GM12878 (cell line): ENCODE data around the gene RASGRF1. TPM values are rescaled to one million over a fixed set of nuclear protein-coding genes. Genes with fewer than 3 reads are reported as not detected.

Experiments
- ATAC-seq: fragments of 200-7000 bp; cut with Tn5 transposase; 3 replicates; pipeline ENCODE4 v1.9.1; 2020; ENCODE audit warnings: mild to moderate bottlenecking, moderate library complexity
- BruUV-seq: library from RNA; stranded (reverse); fragments of 400-500 nt; replicated peaks from 2 replicates; lab custom pipeline; 2021; lab: Mats Ljungman, UMichigan
- CTCF ChIA-PET: fragments of 300-600 bp; sonication (Branson Sonifier 250); formaldehyde crosslinking; extraction: SDS; loops from one replicate; lab custom pipeline; 2021; ENCODE audit warnings: inconsistent platforms; lab: Yijun Ruan, JAX
- POLR2A ChIA-PET: fragments of 350-600 bp; formaldehyde crosslinking; extraction: SDS; loops from one replicate; lab custom pipeline; 2021; ENCODE audit warnings: inconsistent platforms; lab: Charles Lee
- RAD21 ChIA-PET: fragments of 300-600 bp; sonication (Branson Sonifier 250); formaldehyde crosslinking; loops from one replicate; lab custom pipeline; 2023; ENCODE audit warnings: antibody characterized with exemption; ENCODE audit not compliant: unreplicated experiment; lab: Charles Lee
- SMC1A ChIA-PET: fragments of 300-600 bp; sonication (Branson Sonifier 250); formaldehyde crosslinking; loops from one replicate; lab custom pipeline; 2023; ENCODE audit not compliant: unreplicated experiment, uncharacterized antibody; lab: Charles Lee
- DNase-seq: peaks from one replicate; pipeline ENCODE4 v3.0.0-alpha.2; 2011; ENCODE audit warnings: low read depth, low spot score
- FAIRE-seq: peaks from 3 replicates; lab custom pipeline; 2011; peaks lifted over from hg19 to GRCh38; lab: Jason Lieb, UNC
- H2AFZ ChIP-seq: 2 replicates; pipeline ENCODE4 v1.6.0; 2011; ENCODE audit warnings: low read depth, low read length, control low read depth; ENCODE audit not compliant: control insufficient read depth
- H3K27ac ChIP-seq: 2 replicates; pipeline ENCODE4 v1.5.1; 2011; ENCODE audit warnings: control low read depth; ENCODE audit not compliant: control insufficient read depth, insufficient read depth
- H3K27me3 ChIP-seq, 2 experiments: replicated peaks in 1 of 2; 2 replicates each; pipeline versions ENCODE4 v1.6.0 to v1.6.1; 2011; ENCODE audit warnings: low read length in 1 of 2; ENCODE audit not compliant: control insufficient read depth in 2 of 2, insufficient read depth in 2 of 2
- H3K36me3 ChIP-seq, 2 experiments: 2 replicates each; pipeline ENCODE4 v1.5.1; 2011; ENCODE audit warnings: low read length in 1 of 2; ENCODE audit not compliant: control insufficient read depth in 2 of 2, insufficient read depth in 2 of 2
- H3K4me1 ChIP-seq: 2 replicates; pipeline ENCODE4 v1.6.1; 2011; ENCODE audit warnings: mild to moderate bottlenecking, low read length, moderate library complexity, mixed read lengths; ENCODE audit not compliant: control insufficient read depth, insufficient read depth
- H3K4me2 ChIP-seq: 2 replicates; pipeline ENCODE4 v1.6.0; 2011; ENCODE audit warnings: control low read depth; ENCODE audit not compliant: control insufficient read depth, insufficient read depth
- H3K4me3 ChIP-seq: fragments of 200-600 bp; sonication (generic); 2 replicates; pipeline ENCODE4 v1.5.1; 2016
- H3K79me2 ChIP-seq: 2 replicates; pipeline ENCODE4 v1.6.0; 2011; ENCODE audit warnings: low read length; ENCODE audit not compliant: control insufficient read depth, insufficient read depth
- H3K9ac ChIP-seq: 2 replicates; pipeline ENCODE4 v1.8.0; 2011; ENCODE audit warnings: low read length, control low read depth, mixed read lengths; ENCODE audit not compliant: control insufficient read depth, insufficient read depth
- H3K9me3 ChIP-seq: replicated peaks from 3 replicates; pipeline ENCODE4 v1.5.1; 2011; ENCODE audit warnings: mild to moderate bottlenecking, low read length; ENCODE audit not compliant: control insufficient read depth, insufficient read depth
- H4K20me1 ChIP-seq: 2 replicates; pipeline ENCODE4 v1.6.0; 2011; ENCODE audit not compliant: control insufficient read depth, insufficient read depth
- BCLAF1 ChIP-seq: fragments of 450-650 bp; IDR thresholded peaks from 2 replicates; pipeline ENCODE4 v1.6.1; 2017; ENCODE audit warnings: antibody characterized with exemption, mild to moderate bottlenecking, moderate library complexity
- DPF2 ChIP-seq: fragments of 450-650 bp; IDR thresholded peaks from 2 replicates; pipeline ENCODE4 v1.6.1; 2017; ENCODE audit warnings: mild to moderate bottlenecking
- LARP7 ChIP-seq: fragments of 450-650 bp; IDR thresholded peaks from 2 replicates; pipeline ENCODE4 v1.6.1; 2017; ENCODE audit warnings: mild to moderate bottlenecking
- NFIC ChIP-seq: IDR thresholded peaks from 2 replicates; pipeline ENCODE4 v1.6.1; 2012; ENCODE audit warnings: low read depth, mild to moderate bottlenecking, inconsistent platforms, low read length, moderate library complexity
- NFXL1 ChIP-seq: fragments of 450-650 bp; IDR thresholded peaks from 2 replicates; pipeline ENCODE4 v1.6.1; 2017; ENCODE audit warnings: antibody characterized with exemption, mild to moderate bottlenecking, borderline replicate concordance
- NKRF ChIP-seq: fragments of 450-650 bp; conservative IDR thresholded peaks from 2 replicates; pipeline ENCODE4 v1.6.1; 2017; ENCODE audit warnings: mild to moderate bottlenecking, moderate library complexity
- RELB ChIP-seq: fragments of 450-650 bp; IDR thresholded peaks from 2 replicates; pipeline ENCODE4 v1.6.1; 2017; ENCODE audit warnings: low read depth, mild to moderate bottlenecking, moderate library complexity
- SIN3A ChIP-seq: IDR thresholded peaks from 2 replicates; pipeline ENCODE4 v1.6.1; 2012; ENCODE audit warnings: low read depth, low read length, improper control_type of control experiment
- STAT1 ChIP-seq: fragments of 450-650 bp; conservative IDR thresholded peaks from 2 replicates; pipeline ENCODE4 v1.6.1; 2014; ENCODE audit warnings: antibody characterized with exemption, mild to moderate bottlenecking
- ZNF687 ChIP-seq: fragments of 450-650 bp; IDR thresholded peaks from 2 replicates; pipeline ENCODE4 v1.6.1; 2017; ENCODE audit warnings: mild to moderate bottlenecking, moderate library complexity
- WGBS: methylation state at CpG from one replicate; pipeline ENCODE4 v1.1.6; 2016; ENCODE audit warnings: low lambda C conversion rate; ENCODE audit not compliant: insufficient replicate concordance, insufficient coverage; ENCODE audit errors: missing lambda C conversion rate; 5-methylcytosine and 5-hydroxymethylcytosine counted together
- in situ Hi-C: fragments of 300-500 bp; cut with MboI; formaldehyde crosslinking; loops from 9 replicates; pipeline ENCODE4 v1.14.3; 2018; ENCODE audit warnings: mixed read lengths
- intact Hi-C: fragments of 100-400 bp; cut with micrococcal nuclease; formaldehyde crosslinking; loops from one replicate; pipeline ENCODE4 v1.14.2; 2022; ENCODE audit not compliant: unreplicated experiment
- polyA plus RNA-seq, 11 experiments: library from polyadenylated mRNA; depleted of rRNA in 4 of 11; unstranded in 6 of 11; stranded (reverse) in 5 of 11; fragments of >200 nt; fragmentation: Nextera tagmentation in 4 of 11; fragmentation: Illumina TruSeq in 1 of 11; extraction: Ambion mirVana in 4 of 11; extraction: Trizol in 1 of 11; gene quantifications; 1 replicate in 1 of 11; 2 replicates in 10 of 11; pipeline versions ENCODE4 v1.2.1 to v1.2.3, GENCODE V29; 2011 to 2016; ENCODE audit warnings: inconsistent platforms in 2 of 11, missing spikeins in 2 of 11, low read depth in 1 of 11
- total RNA-seq, 4 experiments: library from RNA; depleted of rRNA in 3 of 4; stranded (reverse); fragments of >200 nt in 3 of 4; fragmentation: Illumina TruSeq in 1 of 4; extraction: Trizol in 1 of 4; gene quantifications; 2 replicates each; pipeline versions ENCODE4 v1.2.1 to v1.2.3, GENCODE V29; 2013 to 2021

RASGRF1 gene
- total and polyA plus RNA-seq, 10 of the 15 experiments (the other 5 are each of a cell fraction or from before 2014, with no cell fraction given): 0.20 to 1.9 (median 0.86) TPM

- DNase-seq: no peak
- WGBS: 73% methylated on average over 7 of the region's 7 CpGs
- no peaks in the 10 kb centered on the region; the same call in 1 of the 2 replicates for H3K4me1 ChIP-seq
- FAIRE-seq: no peak
- POLR2A ChIA-PET: interaction anchor here (1.1 kb wide), 1 partner anchor 18 kb away, joined by 6 read pairs; no protein-coding TSS in a partner anchor
- H4K20me1 ChIP-seq: no peaks in the 10 kb centered on the region; the same call in 1 of the 2 replicates
- H3K9me3 ChIP-seq: no peaks in the 10 kb centered on the region
- CTCF ChIA-PET: interaction anchor here (0.6 to 2.1 kb wide), 6 partner anchors 10 to 262 kb away, joined by 3 to 12 read pairs (median 3); no protein-coding TSS in a partner anchor
- SMC1A ChIA-PET: interaction anchor here (1.2 to 3.4 kb wide), 4 partner anchors 13 to 84 kb away, joined by 3 to 10 read pairs (median 6); no protein-coding TSS in a partner anchor
- intact Hi-C loops (no loop called here), in situ Hi-C loops (no loop called here)
- H3K79me2 ChIP-seq: no peaks in the 10 kb centered on the region
- H3K9ac ChIP-seq: no peak overlapping the region
- no peak overlapping the region for H3K4me2 ChIP-seq
- H2AFZ ChIP-seq: no peak overlapping the region
- no peaks in the 10 kb centered on the region for H3K27me3 ChIP-seq
- no peak overlapping the region for H3K27ac ChIP-seq
- no TSS peak for BruUV-seq
- no peak for ATAC-seq
- RAD21 ChIA-PET: interaction anchor here (1.1 to 2.2 kb wide), 2 partner anchors 56 to 102 kb away, joined by 3 to 5 read pairs; no protein-coding TSS in a partner anchor
- TF ChIP-seq NFIC (no peak), ZNF687 (no peak), DPF2 (no peak), BCLAF1 (no peak), NFXL1 (no peak), RELB (no peak), STAT1 (no peak), SIN3A (no peak), NKRF (no peak), LARP7 (no peak)
- H3K36me3 ChIP-seq: peaks cover 40 to 63% of the 10 kb centered on the region in 2 experiments
- H3K4me3 ChIP-seq: no peak overlapping the region
Measured at GRCh38 chr15:78923015-78923414, 167.6 kb downstream of the RASGRF1 start.
